ENCODE results near the gene MICAL3.
"Not testable (repeated sequence)": the region's sequence is repeated elsewhere in the genome, so short reads cannot be mapped to it uniquely, and the experiment has no call there.

The MICAL3 gene

GRCh38 chr22:17949642-17950473 is 74.5 kb downstream of the MICAL3 start:
- DNase-seq: no peak

GRCh38 chr22:17948101-17948500 is 76.3 kb downstream of the MICAL3 start:
- no peak for DNase-seq

- no peak for DNase-seq
These were observed 77.5 kb downstream of the MICAL3 start for GRCh38 chr22:17946662-17947367.

- DNase-seq: no peak
These were observed 78.3 kb downstream of the MICAL3 start for GRCh38 chr22:17945888-17946648.

GRCh38 chr22:17945156-17945887 is 79.0 kb downstream of the MICAL3 start:
- DNase-seq: no peak

GRCh38 chr22:17944256-17944655 is 80.1 kb downstream of the MICAL3 start:
- DNase-seq: no peak

- no peak for DNase-seq
These were observed 80.7 kb downstream of the MICAL3 start for GRCh38 chr22:17943533-17944249.

GRCh38 chr22:17942721-17943120 is 81.6 kb downstream of the MICAL3 start:
- no peak for DNase-seq

GRCh38 chr22:17941471-17942406 is 82.6 kb downstream of the MICAL3 start:
- no peak for DNase-seq

- DNase-seq: no peak
These were observed 84.8 kb downstream of the MICAL3 start for GRCh38 chr22:17939579-17939978.

GRCh38 chr22:17939011-17939410 is 85.3 kb downstream of the MICAL3 start:
- DNase-seq: no peak

GRCh38 chr22:17938484-17938924 is 85.9 kb downstream of the MICAL3 start:
- DNase-seq: no peak

GRCh38 chr22:17932457-17932856 is 91.9 kb downstream of the MICAL3 start:
- DNase-seq: not testable (repeated sequence)

GRCh38 chr22:17931400-17931825 is 92.9 kb downstream of the MICAL3 start:
- DNase-seq: no peak

- no peak for DNase-seq
These were observed 93.7 kb downstream of the MICAL3 start for GRCh38 chr22:17930455-17931313.

- no peak for DNase-seq
These were observed 94.5 kb downstream of the MICAL3 start for GRCh38 chr22:17929909-17930308.

- DNase-seq: no peak
These were observed 96.0 kb downstream of the MICAL3 start for GRCh38 chr22:17928391-17928790.

GRCh38 chr22:17927062-17927461 is 97.3 kb downstream of the MICAL3 start:
- no peak for DNase-seq

GRCh38 chr22:17926516-17926915 is 97.8 kb downstream of the MICAL3 start:
- DNase-seq: no peak

GRCh38 chr22:17925431-17925841 is 98.9 kb downstream of the MICAL3 start:
- no peak for DNase-seq

Data from SHP77 (cell line).